DOHH2 (cell line): ENCODE data around the gene SETX.

Experiments used
- H3F3A ChIP-seq: fragments of 200-600 bp; sonication (generic), shearing (Covaris generic); 2 replicates; pipeline ENCODE4 v1.6.0; 2016; ENCODE audit warnings: antibody characterized with exemption, mild to moderate bottlenecking; ENCODE audit not compliant: control insufficient read depth, insufficient read depth
- H3K27ac ChIP-seq: fragments of 200-600 bp; sonication (generic); 2 replicates; pipeline ENCODE4 v1.5.1; 2014; ENCODE audit warnings: low read depth, mild to moderate bottlenecking, low read length, moderate library complexity
- H3K27me3 ChIP-seq: fragments of 200-600 bp; sonication (generic); 2 replicates; pipeline ENCODE4 v1.6.1; 2014; ENCODE audit warnings: mild to moderate bottlenecking, low read length, mixed read lengths; ENCODE audit not compliant: control insufficient read depth
- H3K36me3 ChIP-seq: fragments of 200-600 bp; sonication (generic); 2 replicates; pipeline ENCODE4 v1.6.1; 2014; ENCODE audit warnings: mild to moderate bottlenecking, low read length, moderate library complexity, mixed read lengths; ENCODE audit not compliant: control insufficient read depth
- H3K4me1 ChIP-seq: fragments of 200-600 bp; sonication (generic); 2 replicates; pipeline ENCODE4 v1.6.1; 2014; ENCODE audit warnings: mild to moderate bottlenecking, low read length, mixed read lengths; ENCODE audit not compliant: control insufficient read depth
- H3K4me2 ChIP-seq: fragments of 200-600 bp; sonication (generic); 2 replicates; pipeline ENCODE4 v1.6.0; 2014; ENCODE audit warnings: mild to moderate bottlenecking, low read length, moderate library complexity
- H3K4me3 ChIP-seq: fragments of 200-600 bp; sonication (generic); 2 replicates; pipeline ENCODE4 v1.5.1; 2014; ENCODE audit warnings: mild to moderate bottlenecking, low read length, mixed read lengths
- H3K79me2 ChIP-seq: fragments of 200-600 bp; sonication (generic); 2 replicates; pipeline ENCODE4 v1.6.1; 2014; ENCODE audit warnings: mild to moderate bottlenecking, low read length, mixed read lengths; ENCODE audit not compliant: control insufficient read depth
- H3K9me2 ChIP-seq: fragments of 200-600 bp; sonication (generic); replicated peaks from 2 replicates; pipeline ENCODE4 v1.6.1; 2014; ENCODE audit warnings: mild to moderate bottlenecking, low read length, mixed read lengths; ENCODE audit not compliant: control insufficient read depth
- H3K9me3 ChIP-seq: fragments of 200-600 bp; sonication (generic); 2 replicates; pipeline ENCODE4 v1.6.1; 2014; ENCODE audit warnings: antibody characterized with exemption, low read length, mixed read lengths; ENCODE audit not compliant: control insufficient read depth, insufficient read depth
- H4K20me1 ChIP-seq: fragments of 200-600 bp; sonication (generic); 2 replicates; pipeline ENCODE4 v1.6.0; 2014; ENCODE audit warnings: low read depth, mild to moderate bottlenecking, antibody characterized with exemption, low read length, moderate library complexity; ENCODE audit not compliant: control insufficient read depth, insufficient read depth
- CTCF ChIP-seq: fragments of 200-600 bp; sonication (generic); IDR thresholded peaks from one replicate; pipeline ENCODE4 v1.5.1; 2014; ENCODE audit warnings: antibody characterized with exemption, mild to moderate bottlenecking, low read depth, low read length; ENCODE audit not compliant: poor library complexity, severe bottlenecking
- EZH2phosphoT487 ChIP-seq: fragments of 200-600 bp; sonication (generic); IDR thresholded peaks from 2 replicates; pipeline ENCODE4 v1.6.1; 2017; ENCODE audit warnings: borderline replicate concordance, mild to moderate bottlenecking, antibody characterized with exemption, low read length, moderate library complexity, mixed read lengths

SETX gene

GRCh38 chr9:132244582-132245455 is 110.0 kb downstream of the SETX start:
- peaks cover 45% of the 10 kb centered on the region for H3K27me3 ChIP-seq
- no peaks in the 10 kb centered on the region for H3F3A ChIP-seq
- H3K36me3 ChIP-seq: no peaks in the 10 kb centered on the region
- H3K9me3 ChIP-seq: no peaks in the 10 kb centered on the region
- no peaks in the 10 kb centered on the region for H4K20me1 ChIP-seq
- TF ChIP-seq CTCF (no peak), EZH2phosphoT487 (no peak)
- no peaks in the 10 kb centered on the region for H3K9me2 ChIP-seq
- no peaks in the 10 kb centered on the region for H3K79me2 ChIP-seq
- H3K4me3 ChIP-seq: no peak overlapping the region
- H3K27ac ChIP-seq: no peak overlapping the region
- H3K4me1 ChIP-seq: peaks cover 20% of the 10 kb centered on the region
- no peak overlapping the region for H3K4me2 ChIP-seq

- H3K4me2 ChIP-seq: peak overlapping the region; percentile 98; the same call in 1 of the 2 replicates
- no peaks in the 10 kb centered on the region for H3K9me3 ChIP-seq
These were observed 111.4 kb downstream of the SETX start for GRCh38 chr9:132243156-132244074.

GRCh38 chr9:132242621-132243155 is 112.1 kb downstream of the SETX start:
- Histone ChIP-seq H3K27me3 (peaks cover 56% of the 10 kb centered on the region), H3K27ac (no peak overlapping the region), H3K4me3 (peak overlapping the region; percentile 76), H3K9me2 (no peaks in the 10 kb centered on the region), H3K4me2 (peak overlapping the region; percentile 98), H3K9me3 (no peaks in the 10 kb centered on the region), H4K20me1 (no peaks in the 10 kb centered on the region), H3K4me1 (peaks cover 20% of the 10 kb centered on the region), H3F3A (no peaks in the 10 kb centered on the region), H3K79me2 (no peaks in the 10 kb centered on the region), H3K36me3 (no peaks in the 10 kb centered on the region)
- no peak for TF ChIP-seq CTCF
- no peak for TF ChIP-seq EZH2phosphoT487

More at GRCh38 chr9:132243156-132244074, 111.4 kb downstream of the SETX start:
- Histone ChIP-seq H3K4me3 (no peak overlapping the region), H3K79me2 (no peaks in the 10 kb centered on the region), H4K20me1 (no peaks in the 10 kb centered on the region), H3K27ac (no peak overlapping the region), H3K9me2 (no peaks in the 10 kb centered on the region), H3K4me1 (peaks cover 20% of the 10 kb centered on the region), H3K27me3 (peaks cover 56% of the 10 kb centered on the region), H3K36me3 (no peaks in the 10 kb centered on the region), H3F3A (no peaks in the 10 kb centered on the region)
- TF ChIP-seq EZH2phosphoT487: no peak
- no peak for TF ChIP-seq CTCF
